GM13977 (cell line): ENCODE measurements around the gene RPUSD3.

ENCODE experiments used
- DNase-seq: peaks from one replicate; pipeline ENCODE4 v3.0.0; 2012; ENCODE audit warnings: low spot score
- CTCF ChIP-seq: IDR thresholded peaks from 2 replicates; pipeline ENCODE4 v1.5.1; 2012; ENCODE audit warnings: mild to moderate bottlenecking, control low read depth; ENCODE audit not compliant: insufficient read depth; ENCODE audit errors: extremely low read depth, missing control alignments
- in situ Hi-C: fragments of 300-500 bp; cut with MboI; formaldehyde crosslinking; loops from one replicate; pipeline ENCODE4 v1.12.0; 2022; ENCODE audit warnings: low sequenced_read_pairs, low pct_unique_long_range_greater_than_20kb, mixed read lengths, inconsistent platforms; ENCODE audit not compliant: unreplicated experiment

Gene RPUSD3

GRCh38 chr3:9843715-9844438, at the start of gene RPUSD3:
TSS of gene RPUSD3 (minus strand) at chr3:9844008. CDS start at chr3:9843990, 18 bp downstream.
- DNase-seq, result peak; percentile 99
- no peak for TF ChIP-seq CTCF
- in situ Hi-C loops, result no loop called here

- no peak for TF ChIP-seq CTCF
- in situ Hi-C loops, result no loop called here
- DNase-seq, result no peak
These were observed 47.3 kb upstream of the RPUSD3 start for GRCh38 chr3:9891072-9891622.

- no peak for TF ChIP-seq CTCF
- in situ Hi-C loops, result no loop called here
- peak; percentile 94 for DNase-seq
These were observed 46.7 kb upstream of the RPUSD3 start, which contains the start of gene JAGN1 for GRCh38 chr3:9890249-9891071. TSS of gene JAGN1 (plus strand) at chr3:9890610. CDS start at chr3:9890723, 113 bp downstream.

GRCh38 chr3:9889405-9889804, 45.6 kb upstream of the RPUSD3 start:
- in situ Hi-C loops, result no loop called here
- no peak for DNase-seq
- TF ChIP-seq CTCF, result no peak

GRCh38 chr3:9888540-9888939, 44.7 kb upstream of the RPUSD3 start:
- in situ Hi-C loops, result no loop called here
- DNase-seq, result no peak
- TF ChIP-seq CTCF, result no peak

- no peak for DNase-seq
These were observed 43.7 kb upstream of the RPUSD3 start for GRCh38 chr3:9887480-9887879.

More at GRCh38 chr3:9887480-9887879, 43.7 kb upstream of the RPUSD3 start:
- no peak for TF ChIP-seq CTCF
- in situ Hi-C loops, result no loop called here
